HEK293 (cell line): ENCODE data around the gene CACNG4.

Source experiments
- CTCF ChIA-PET: fragments of 350-600 bp; formaldehyde crosslinking; extraction: SDS; loops from one replicate; lab custom pipeline; 2021; ENCODE audit warnings: antibody characterized with exemption; lab: Yijun Ruan, JAX
- POLR2A ChIA-PET: fragments of 300-600 bp; formaldehyde crosslinking; extraction: SDS; loops from one replicate; lab custom pipeline; 2020; ENCODE audit warnings: antibody characterized with exemption, inconsistent platforms; lab: Yijun Ruan, JAX
- H3K27ac ChIP-seq: fragments of 200-500 bp; sonication (Bioruptor generic); 2 replicates; pipeline ENCODE4 v1.5.1; 2014; ENCODE audit warnings: low read depth, low read length, control low read depth, inconsistent platforms; ENCODE audit errors: extremely low read depth
- H3K36me3 ChIP-seq, 2 experiments: fragments of 200-500 bp in 1 of 2; sonication (Bioruptor generic) in 1 of 2; 1 replicate in 1 of 2; 2 replicates in 1 of 2; pipeline ENCODE4 v1.5.1; 2014 to 2017; ENCODE audit warnings: inconsistent platforms in 2 of 2, low read length in 2 of 2; ENCODE audit not compliant: control insufficient read depth in 2 of 2, insufficient read depth in 1 of 2
- H3K4me1 ChIP-seq: fragments of 200-500 bp; sonication (Bioruptor generic); 2 replicates; pipeline ENCODE4 v1.5.1; 2014; ENCODE audit warnings: mild to moderate bottlenecking, low read length, inconsistent platforms; ENCODE audit not compliant: control insufficient read depth, insufficient read depth
- H3K4me3 ChIP-seq: 2 replicates; pipeline ENCODE4 v1.5.1; 2011; ENCODE audit warnings: low read depth, mild to moderate bottlenecking, control low read depth, low read length, moderate library complexity
- H3K9me3 ChIP-seq: fragments of 200-500 bp; sonication (Bioruptor generic); 2 replicates; pipeline ENCODE4 v1.5.1; 2014; ENCODE audit warnings: low read depth, low read length, inconsistent platforms; ENCODE audit not compliant: control insufficient read depth, insufficient read depth
- AEBP2 ChIP-seq: fragments of 450-650 bp; formaldehyde crosslinking; IDR thresholded peaks from 2 replicates; pipeline ENCODE4 v1.5.1; 2016; ENCODE audit warnings: missing biosample characterization, missing genetic modification characterization, borderline replicate concordance
- BCL11B ChIP-seq: fragments of 450-650 bp; formaldehyde crosslinking; IDR thresholded peaks from 2 replicates; pipeline ENCODE4 v1.5.1; 2016; ENCODE audit warnings: low read depth, missing biosample characterization, missing genetic modification characterization
- HOXA7 ChIP-seq: sonication (generic); formaldehyde crosslinking; IDR thresholded peaks from 2 replicates; pipeline ENCODE4 v1.8.1; 2022; ENCODE audit warnings: missing genetic modification reagents, borderline replicate concordance
- IKZF3 ChIP-seq: fragments of 450-650 bp; IDR thresholded peaks from 2 replicates; pipeline ENCODE4 v1.5.0; 2018; ENCODE audit warnings: missing biosample characterization, mild to moderate bottlenecking, missing genetic modification characterization, moderate library complexity
- MEIS1 ChIP-seq: sonication (generic); formaldehyde crosslinking; IDR thresholded peaks from 2 replicates; pipeline ENCODE4 v1.8.1; 2022; ENCODE audit warnings: missing genetic modification reagents, mild to moderate bottlenecking, borderline replicate concordance
- MZF1 ChIP-seq: fragments of 450-650 bp; formaldehyde crosslinking; IDR thresholded peaks from 2 replicates; pipeline ENCODE4 v1.5.1; 2017; ENCODE audit warnings: missing biosample characterization, missing genetic modification characterization, borderline replicate concordance
- YY1 ChIP-seq: fragments of 450-650 bp; formaldehyde crosslinking; IDR thresholded peaks from 2 replicates; pipeline ENCODE4 v1.5.1; 2018; ENCODE audit warnings: missing biosample characterization, missing genetic modification characterization
- ZBTB1 ChIP-seq: fragments of 450-650 bp; formaldehyde crosslinking; IDR thresholded peaks from 2 replicates; pipeline ENCODE4 v1.5.1; 2016; ENCODE audit warnings: missing biosample characterization, missing genetic modification characterization
- ZIC2 ChIP-seq: fragments of 450-650 bp; formaldehyde crosslinking; IDR thresholded peaks from 2 replicates; pipeline ENCODE4 v1.5.1; 2016; ENCODE audit warnings: missing biosample characterization, missing genetic modification characterization
- ZNF16 ChIP-seq: fragments of 450-650 bp; formaldehyde crosslinking; IDR thresholded peaks from 2 replicates; pipeline ENCODE4 v1.5.1; 2016; ENCODE audit warnings: low read depth, missing biosample characterization, missing genetic modification characterization
- ZNF184 ChIP-seq: fragments of 450-650 bp; IDR thresholded peaks from 2 replicates; pipeline ENCODE4 v1.5.1; 2018; ENCODE audit warnings: missing biosample characterization, mild to moderate bottlenecking, missing genetic modification characterization
- ZNF214 ChIP-seq: fragments of 450-650 bp; formaldehyde crosslinking; IDR thresholded peaks from 2 replicates; pipeline ENCODE4 v1.5.1; 2017; ENCODE audit warnings: missing biosample characterization, mild to moderate bottlenecking, missing genetic modification characterization, borderline replicate concordance
- ZNF221 ChIP-seq: fragments of 450-650 bp; formaldehyde crosslinking; IDR thresholded peaks from 2 replicates; pipeline ENCODE4 v1.5.1; 2017; ENCODE audit warnings: missing biosample characterization, missing genetic modification characterization, borderline replicate concordance
- ZNF223 ChIP-seq: fragments of 450-650 bp; formaldehyde crosslinking; IDR thresholded peaks from 2 replicates; pipeline ENCODE4 v1.5.1; 2016; ENCODE audit warnings: missing biosample characterization, missing genetic modification characterization
- ZNF239 ChIP-seq: fragments of 450-650 bp; formaldehyde crosslinking; IDR thresholded peaks from 2 replicates; pipeline ENCODE4 v1.5.1; 2016; ENCODE audit warnings: missing biosample characterization, missing genetic modification characterization
- ZNF266 ChIP-seq: fragments of 450-650 bp; formaldehyde crosslinking; IDR thresholded peaks from 2 replicates; pipeline ENCODE4 v1.5.1; 2016; ENCODE audit warnings: missing biosample characterization, missing genetic modification characterization, low read depth
- ZNF274 ChIP-seq, 2 experiments: fragments of 200-500 bp in 1 of 2; fragments of 450-650 bp in 1 of 2; sonication (Bioruptor generic) in 1 of 2; formaldehyde crosslinking in 1 of 2; IDR thresholded peaks; 2 replicates each; pipeline versions ENCODE4 v1.5.1 to v1.6.1; 2014 to 2016; ENCODE audit warnings: borderline replicate concordance in 1 of 2, inconsistent platforms in 1 of 2, low read length in 1 of 2, missing biosample characterization in 1 of 2, missing genetic modification characterization in 1 of 2
- ZNF311 ChIP-seq: fragments of 450-650 bp; formaldehyde crosslinking; IDR thresholded peaks from 2 replicates; pipeline ENCODE4 v1.5.1; 2017; ENCODE audit warnings: missing biosample characterization, missing genetic modification characterization, borderline replicate concordance
- ZNF510 ChIP-seq: fragments of 450-650 bp; formaldehyde crosslinking; IDR thresholded peaks from 2 replicates; pipeline ENCODE4 v1.5.1; 2018; ENCODE audit warnings: mild to moderate bottlenecking, missing genetic modification characterization, missing biosample characterization; ENCODE audit not compliant: insufficient replicate concordance
- ZNF548 ChIP-seq: fragments of 450-650 bp; formaldehyde crosslinking; IDR thresholded peaks from 2 replicates; pipeline ENCODE4 v1.5.1; 2016; ENCODE audit warnings: missing biosample characterization, missing genetic modification characterization
- ZNF621 ChIP-seq: fragments of 450-650 bp; formaldehyde crosslinking; IDR thresholded peaks from 2 replicates; pipeline ENCODE4 v1.5.1; 2017; ENCODE audit warnings: missing biosample characterization, missing genetic modification characterization
- ZNF664 ChIP-seq: fragments of 450-650 bp; formaldehyde crosslinking; IDR thresholded peaks from 2 replicates; pipeline ENCODE4 v1.5.1; 2016; ENCODE audit warnings: missing biosample characterization, missing genetic modification characterization
- ZNF704 ChIP-seq: fragments of 450-650 bp; formaldehyde crosslinking; IDR thresholded peaks from 2 replicates; pipeline ENCODE4 v1.5.1; 2016; ENCODE audit warnings: missing biosample characterization, missing genetic modification characterization
- ZNF707 ChIP-seq: fragments of 450-650 bp; formaldehyde crosslinking; IDR thresholded peaks from 2 replicates; pipeline ENCODE4 v1.5.1; 2016; ENCODE audit warnings: missing biosample characterization, missing genetic modification characterization
- ZNF777 ChIP-seq: fragments of 450-650 bp; formaldehyde crosslinking; IDR thresholded peaks from 2 replicates; pipeline ENCODE4 v1.5.1; 2017; ENCODE audit warnings: missing biosample characterization, missing genetic modification characterization, borderline replicate concordance
- TF ChIP-seq, protein P1 (sequence below): fragments of 450-650 bp; formaldehyde crosslinking; IDR thresholded peaks from 2 replicates; pipeline ENCODE4 v1.5.1; 2016; ENCODE audit warnings: missing biosample characterization, missing genetic modification characterization
- TF ChIP-seq, protein P2 (sequence below): fragments of 450-650 bp; formaldehyde crosslinking; IDR thresholded peaks from 2 replicates; pipeline ENCODE4 v1.5.1; 2016; ENCODE audit warnings: missing biosample characterization, missing genetic modification characterization
- TF ChIP-seq, protein P3 (sequence below): fragments of 450-650 bp; formaldehyde crosslinking; IDR thresholded peaks from 2 replicates; pipeline ENCODE4 v1.5.1; 2017; ENCODE audit warnings: missing biosample characterization, missing genetic modification characterization

CACNG4 gene

GRCh38 chr17:66945147-66945835 lies 19.2 kb upstream of the CACNG4 start:
- Histone ChIP-seq H3K9me3 (no peaks in the 10 kb centered on the region), H3K4me1 (no peaks in the 10 kb centered on the region), H3K4me3 (no peak overlapping the region), H3K27ac (no peak overlapping the region), H3K36me3 (no peaks in the 10 kb centered on the region)
- ChIA-PET CTCF (interaction anchor here (0.6 kb wide), 1 partner anchor 742 kb away, joined by 4 read pairs; no protein-coding TSS in a partner anchor), POLR2A (interaction anchor here (0.6 kb wide), 1 partner anchor 1822 kb away, joined by 3 read pairs; no protein-coding TSS in a partner anchor)
- TF ChIP-seq ZNF16 (tag by site-specific recombination) (no peak), ZNF707 (tag by site-specific recombination) (no peak), MZF1 (tag by site-specific recombination) (no peak), IKZF3 (no peak), HOXA7 (no peak), ZNF704 (tag by site-specific recombination) (no peak), MEIS1 (CRISPR knock-in tag) (no peak), ZNF239 (no peak), ZNF184 (tag by site-specific recombination) (no peak), AEBP2 (tag by site-specific recombination) (no peak), ZNF311 (tag by site-specific recombination) (no peak), ZNF274 (IDR thresholded peaks at IDR 0.05; ENCODE audit: low read length) (no peak), ZNF274 (tag by site-specific recombination; IDR thresholded peaks at IDR 0.05; ENCODE audit: borderline replicate concordance) (no peak), ZNF221 (tag by site-specific recombination) (no peak)
- TF ChIP-seq, protein P1, sequence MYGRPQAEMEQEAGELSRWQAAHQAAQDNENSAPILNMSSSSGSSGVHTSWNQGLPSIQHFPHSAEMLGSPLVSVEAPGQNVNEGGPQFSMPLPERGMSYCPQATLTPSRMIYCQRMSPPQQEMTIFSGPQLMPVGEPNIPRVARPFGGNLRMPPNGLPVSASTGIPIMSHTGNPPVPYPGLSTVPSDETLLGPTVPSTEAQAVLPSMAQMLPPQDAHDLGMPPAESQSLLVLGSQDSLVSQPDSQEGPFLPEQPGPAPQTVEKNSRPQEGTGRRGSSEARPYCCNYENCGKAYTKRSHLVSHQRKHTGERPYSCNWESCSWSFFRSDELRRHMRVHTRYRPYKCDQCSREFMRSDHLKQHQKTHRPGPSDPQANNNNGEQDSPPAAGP: no peak

DNA sequence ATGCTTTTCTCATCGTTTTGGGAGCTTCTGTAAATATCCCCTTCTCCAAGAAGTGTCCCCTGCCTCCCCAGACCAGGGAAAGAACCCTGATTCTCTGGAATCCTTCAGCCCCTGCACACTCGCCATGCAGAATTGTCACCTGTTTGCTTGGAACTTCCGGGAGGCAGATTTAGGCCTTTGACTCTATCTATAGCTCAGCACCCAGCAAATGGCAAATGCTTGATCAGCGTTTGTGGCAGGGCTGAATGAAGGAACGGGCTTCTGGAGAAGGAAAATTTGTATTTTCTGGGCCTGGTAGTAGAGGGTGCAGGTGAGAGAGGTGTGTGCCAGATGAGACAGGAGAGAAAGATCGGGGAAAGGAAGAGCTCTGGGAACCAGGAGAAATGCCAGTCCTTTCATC lies 18.3 kb upstream of the CACNG4 start:
- ChIA-PET CTCF (no interaction called here), POLR2A (no interaction called here)
- H3K4me1 ChIP-seq: 0 out of 2 replicates have a peak, but pooled peaks cover under 1% of the 10 kb centered on the region
- no peaks in the 10 kb centered on the region for H3K9me3 ChIP-seq
- H3K27ac ChIP-seq: no peak overlapping the region
- H3K36me3 ChIP-seq: no peaks in the 10 kb centered on the region
- TF ChIP-seq ZNF621 (tag by site-specific recombination) (no peak), ZNF223 (tag by site-specific recombination) (no peak), ZNF664 (tag by site-specific recombination) (no peak), ZNF548 (no peak), ZNF777 (no peak), IKZF3 (no peak), ZNF266 (tag by site-specific recombination) (no peak), YY1 (no peak), ZBTB1 (tag by site-specific recombination) (no peak), ZNF214 (tag by site-specific recombination) (no peak), BCL11B (no peak), ZNF510 (tag by site-specific recombination) (no peak), ZIC2 (tag by site-specific recombination) (no peak)
- TF ChIP-seq, protein P2, sequence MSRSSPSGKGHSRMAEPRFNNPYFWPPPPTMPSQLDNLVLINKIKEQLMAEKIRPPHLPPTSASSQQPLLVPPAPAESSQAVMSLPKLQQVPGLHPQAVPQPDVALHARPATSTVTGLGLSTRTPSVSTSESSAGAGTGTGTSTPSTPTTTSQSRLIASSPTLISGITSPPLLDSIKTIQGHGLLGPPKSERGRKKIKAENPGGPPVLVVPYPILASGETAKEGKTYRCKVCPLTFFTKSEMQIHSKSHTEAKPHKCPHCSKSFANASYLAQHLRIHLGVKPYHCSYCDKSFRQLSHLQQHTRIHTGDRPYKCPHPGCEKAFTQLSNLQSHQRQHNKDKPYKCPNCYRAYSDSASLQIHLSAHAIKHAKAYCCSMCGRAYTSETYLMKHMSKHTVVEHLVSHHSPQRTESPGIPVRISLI (tag by site-specific recombination): no peak
- TF ChIP-seq, protein P3, sequence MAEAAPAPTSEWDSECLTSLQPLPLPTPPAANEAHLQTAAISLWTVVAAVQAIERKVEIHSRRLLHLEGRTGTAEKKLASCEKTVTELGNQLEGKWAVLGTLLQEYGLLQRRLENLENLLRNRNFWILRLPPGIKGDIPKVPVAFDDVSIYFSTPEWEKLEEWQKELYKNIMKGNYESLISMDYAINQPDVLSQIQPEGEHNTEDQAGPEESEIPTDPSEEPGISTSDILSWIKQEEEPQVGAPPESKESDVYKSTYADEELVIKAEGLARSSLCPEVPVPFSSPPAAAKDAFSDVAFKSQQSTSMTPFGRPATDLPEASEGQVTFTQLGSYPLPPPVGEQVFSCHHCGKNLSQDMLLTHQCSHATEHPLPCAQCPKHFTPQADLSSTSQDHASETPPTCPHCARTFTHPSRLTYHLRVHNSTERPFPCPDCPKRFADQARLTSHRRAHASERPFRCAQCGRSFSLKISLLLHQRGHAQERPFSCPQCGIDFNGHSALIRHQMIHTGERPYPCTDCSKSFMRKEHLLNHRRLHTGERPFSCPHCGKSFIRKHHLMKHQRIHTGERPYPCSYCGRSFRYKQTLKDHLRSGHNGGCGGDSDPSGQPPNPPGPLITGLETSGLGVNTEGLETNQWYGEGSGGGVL: no peak
- H3K4me3 ChIP-seq: no peak overlapping the region
